ENCODE measurements around the gene FHOD1. TPM values are rescaled to one million over a fixed set of nuclear protein-coding genes. Genes with fewer than 3 reads are reported as not detected.

Gene FHOD1
- polyA plus RNA-seq, 3 donors = 5.1 to 152 (median 5.5) TPM

- H3K9ac ChIP-seq (ENCODE audit: insufficient read depth, low read length, poor library complexity, severe bottlenecking) = no peak overlapping the region
- peak overlapping the region in 2 of 7 donors; percentile 5 to 46 for H3K27ac Mint-ChIP-seq
- H3K36me3 ChIP-seq (replicated peaks in 1 of 2; ENCODE audit: control insufficient read depth in 1 of 2, insufficient read depth in 2 of 2, low read length in 2 of 2) = peaks cover 72 to 91% of the 10 kb centered on the region in 2 donors
- no peak overlapping the region for H2AFZ ChIP-seq (ENCODE audit: insufficient read depth, low read depth, low read length, poor library complexity, severe bottlenecking)
- no peak overlapping the region for H3K27ac ChIP-seq (ENCODE audit: low read depth in 1 of 2, low read length in 2 of 2)
- peaks cover 52% of the 10 kb centered on the region for H4K20me1 ChIP-seq (ENCODE audit: insufficient read depth, low read length)
- DNase-seq = no peak
- no peaks in the 10 kb centered on the region for H3K27me3 ChIP-seq (ENCODE audit: control insufficient read depth in 2 of 2, insufficient read depth in 2 of 2, low read length in 2 of 2)
- H3K36me3 Mint-ChIP-seq = peaks cover 68 to 88% of the 10 kb centered on the region in 2 donors
- no peaks in the 10 kb centered on the region for H3K4me1 ChIP-seq (ENCODE audit: control insufficient read depth in 1 of 2, insufficient read depth in 2 of 2, low read length in 2 of 2)
- H3K4me2 ChIP-seq (replicated peaks; ENCODE audit: extremely low read depth, low read length, poor library complexity, severe bottlenecking) = no peak overlapping the region
- H3K4me3 Mint-ChIP-seq = peak overlapping the region; percentile 3 to 58
- H3K9me3 Mint-ChIP-seq = no peaks in the 10 kb centered on the region
- H3K4me1 Mint-ChIP-seq = peaks cover 15% of the 10 kb centered on the region
- peaks cover 0 to 3% (median 1%) of the 10 kb centered on the region in 3 donors for H3K27me3 Mint-ChIP-seq (ENCODE audit: low read depth in 3 of 3)
- WGBS (ENCODE audit: insufficient coverage) = 70% methylated on average over 20 of the region's 22 CpGs
- TF ChIP-seq CTCF (IDR thresholded peaks at IDR 0.05) = peak; percentile 6
- H3K79me2 ChIP-seq (ENCODE audit: insufficient read depth, low read length) = peaks cover 2% of the 10 kb centered on the region
- H3K9me3 ChIP-seq (replicated peaks in 1 of 2; ENCODE audit: control insufficient read depth in 1 of 2, insufficient read depth in 1 of 2, low read length in 2 of 2) = no peaks in the 10 kb centered on the region
- no peak overlapping the region for H3K4me3 ChIP-seq (replicated peaks in 1 of 3; ENCODE audit: low read depth in 2 of 3, low read length in 3 of 3)
- intact Hi-C loops (cut with micrococcal nuclease) = no loop called here
Measured at GRCh38 chr16:67199808-67200198, 47.5 kb downstream of the FHOD1 start.

- Histone ChIP-seq H2AFZ (ENCODE audit: insufficient read depth, low read depth, low read length, poor library complexity, severe bottlenecking) (no peak within 1 kb of the TSS), H3K79me2 (ENCODE audit: insufficient read depth, low read length) (peaks cover 8% of the 10 kb centered on the region), H3K4me3 (replicated peaks in 1 of 3; ENCODE audit: low read depth in 2 of 3, low read length in 3 of 3) (no peak within 1 kb of the TSS), H3K4me1 (ENCODE audit: control insufficient read depth in 1 of 2, insufficient read depth in 2 of 2, low read length in 2 of 2) (no peaks in the 10 kb centered on the region), H4K20me1 (ENCODE audit: insufficient read depth, low read length) (peaks cover 57% of the 10 kb centered on the region), H3K27me3 (ENCODE audit: control insufficient read depth in 2 of 2, insufficient read depth in 2 of 2, low read length in 2 of 2) (no peaks in the 10 kb centered on the region), H3K4me2 (replicated peaks; ENCODE audit: extremely low read depth, low read length, poor library complexity, severe bottlenecking) (no peak within 1 kb of the TSS), H3K36me3 (replicated peaks in 1 of 2; ENCODE audit: control insufficient read depth in 1 of 2, insufficient read depth in 2 of 2, low read length in 2 of 2) (peaks cover 78 to 91% of the 10 kb centered on the region in 2 donors), H3K9me3 (replicated peaks in 1 of 2; ENCODE audit: control insufficient read depth in 1 of 2, insufficient read depth in 1 of 2, low read length in 2 of 2) (no peaks in the 10 kb centered on the region), H3K27ac (ENCODE audit: low read depth in 1 of 2, low read length in 2 of 2) (peak within 1 kb of the TSS in 1 of 2 donors; percentile 26), H3K9ac (ENCODE audit: insufficient read depth, low read length, poor library complexity, severe bottlenecking) (no peak within 1 kb of the TSS)
- Mint-ChIP-seq H3K4me3 (peak within 1 kb of the TSS; percentile 3 to 58), H3K36me3 (peaks cover 71 to 88% of the 10 kb centered on the region in 2 donors), H3K9me3 (no peaks in the 10 kb centered on the region), H3K4me1 (peaks cover 15% of the 10 kb centered on the region), H3K27ac (peak within 1 kb of the TSS in 3 of 7 donors; percentile 46 to 81 (median 79)), H3K27me3 (ENCODE audit: low read depth in 3 of 3) (peaks cover 0 to 2% (median 1%) of the 10 kb centered on the region in 3 donors)
- no peak for DNase-seq
- intact Hi-C loops (cut with micrococcal nuclease) = no loop called here
- WGBS (ENCODE audit: insufficient coverage) = 88% methylated on average over 44 of the region's 61 CpGs
- peak; percentile 23 for TF ChIP-seq CTCF (IDR thresholded peaks at IDR 0.05)
Measured at GRCh38 chr16:67199011-67199807, 48.1 kb downstream of the FHOD1 start, which contains the start of gene ELMO3. Gene ELMO3 (plus strand): TSS chr16:67199131. CDS start chr16:67199327, 196 bp downstream.

Data from CD14-positive monocyte (primary cell).